ENCODE measurements around the gene S100A1. TPM values are rescaled to one million over a fixed set of nuclear protein-coding genes. Genes with fewer than 3 reads are reported as not detected.
A peak's percentile ranks its signal among the peaks of the same experiment; 100 is the strongest.

Gene S100A1
- total and polyA plus RNA-seq, 2 of the 8 experiments (the other 6 are each of a cell fraction or from before 2014, with no cell fraction given): 2.0 TPM; not detected in 1

- Histone ChIP-seq H3K9me3 (ENCODE audit: insufficient read depth in 2 of 2, low read depth in 1 of 2, low read length in 1 of 2) (no peaks in the 10 kb centered on the region), H2AK5ac (ENCODE audit: low read depth, low read length) (no peak overlapping the region), H3K14ac (ENCODE audit: insufficient read length) (no peak overlapping the region), H3K79me1 (ENCODE audit: low read depth, low read length) (peaks cover 5% of the 10 kb centered on the region; the same call in 1 of the 2 replicates), H4K91ac (replicated peaks; ENCODE audit: insufficient read length, low read length) (no peak overlapping the region), H2BK20ac (ENCODE audit: low read length) (no peak overlapping the region), H2BK15ac (ENCODE audit: low read length) (no peak overlapping the region), H4K5ac (ENCODE audit: insufficient read length, low read depth, low read length) (no peak overlapping the region), H3K23me2 (ENCODE audit: low read depth, low read length) (no peaks in the 10 kb centered on the region), H2BK120ac (replicated peaks; ENCODE audit: low read depth, low read length) (no peak overlapping the region), H3K18ac (ENCODE audit: extremely low read depth, low read length) (no peak overlapping the region), H4K20me1 (replicated peaks in 1 of 2; ENCODE audit: control insufficient read depth in 1 of 2, insufficient read depth in 2 of 2, low read length in 2 of 2) (peaks cover 0 to 8% of the 10 kb centered on the region in 2 experiments), H3K23ac (ENCODE audit: insufficient read length) (no peak overlapping the region), H3K36me3 (ENCODE audit: control insufficient read depth in 2 of 4, insufficient read depth in 4 of 4, low read length in 3 of 4) (peaks cover 42 to 58% (median 53%) of the 10 kb centered on the region in 4 experiments), H3K27ac (ENCODE audit: low read depth, low read length) (0 out of 2 replicates have a peak overlapping the region, but pooled peaks have one; percentile 18), H4K8ac (ENCODE audit: extremely low read depth, insufficient read depth, low read length) (no peak overlapping the region), H3K56ac (replicated peaks; ENCODE audit: insufficient read length, low read depth, low read length) (no peak overlapping the region), H2BK12ac (ENCODE audit: low read depth, low read length) (no peak overlapping the region), H2AFZ (ENCODE audit: low read length) (no peak overlapping the region), H3K27me3 (replicated peaks in 1 of 4; ENCODE audit: control insufficient read depth in 3 of 4, extremely low read depth in 1 of 4, insufficient read depth in 3 of 4, low read length in 3 of 4) (no peaks in the 10 kb centered on the region), H3K4ac (replicated peaks; ENCODE audit: insufficient read length, low read depth, low read length) (no peak overlapping the region), H3K4me2 (ENCODE audit: insufficient read depth in 1 of 2, low read depth in 2 of 2, low read length in 2 of 2) (no peak overlapping the region), H3K79me2 (ENCODE audit: control insufficient read depth in 1 of 2, insufficient read depth in 2 of 2, low read length in 2 of 2) (peaks cover 0 to 11% of the 10 kb centered on the region in 2 experiments; a peak in 2 of 4 replicates), H3K9ac (replicated peaks in 1 of 4; ENCODE audit: extremely low read depth in 1 of 4, low read depth in 3 of 4, low read length in 3 of 4) (no peak overlapping the region; a peak in 1 of 7 replicates), H2BK5ac (ENCODE audit: low read depth, low read length) (no peak overlapping the region), H3K4me1 (replicated peaks in 1 of 4; ENCODE audit: control insufficient read depth in 3 of 4, insufficient read depth in 4 of 4, low read length in 3 of 4) (peaks cover 0 to 4% (median 2%) of the 10 kb centered on the region in 4 experiments; a peak in 2 of 7 replicates), H3K4me3 (ENCODE audit: extremely low read depth in 1 of 4, insufficient read depth in 2 of 4, low read depth in 3 of 4, low read length in 4 of 4) (no peak overlapping the region)
- TF ChIP-seq RAD21 (IDR thresholded peaks at IDR 0.05 in 1 of 2, conservative IDR thresholded peaks at IDR 0.05 in 1 of 2; ENCODE audit: low read depth in 2 of 2, low read length in 2 of 2) (no peak), ZNF274 (IDR thresholded peaks at IDR 0.05; ENCODE audit: borderline replicate concordance, extremely low read depth, low read length) (no peak), CHD2 (IDR thresholded peaks at IDR 0.05; ENCODE audit: low read length) (peak; percentile 46; the same call in 1 of the 2 replicates), POLR2AphosphoS5 (IDR thresholded peaks at IDR 0.05; ENCODE audit: low read depth, low read length) (peak; percentile 62), TBP (IDR thresholded peaks at IDR 0.05; ENCODE audit: low read depth, low read length) (no peak), PHF8 (conservative IDR thresholded peaks at IDR 0.05; ENCODE audit: low read depth, low read length) (no peak), POLR2A (IDR thresholded peaks at IDR 0.05; ENCODE audit: control extremely low read depth in 1 of 2, low read depth in 2 of 2, low read length in 2 of 2) (peak; percentile 73 to 84)
- DNase-seq (ENCODE audit: low read depth in 1 of 2, low spot score in 2 of 2): no peak
- no peak for FAIRE-seq
- ChIA-PET POLR2A (ENCODE audit: partially characterized antibody) (interaction anchor here (0.6 to 19.8 kb wide), 15 partner anchors 9 to 568 kb away, joined by 3 to 343 read pairs (median 4); partner anchors contain the start of genes CHTOP, CREB3L4, ILF2 and NPR1), CTCF (ENCODE audit: partially characterized antibody) (interaction anchor here (0.6 to 1.4 kb wide), 4 partner anchors 15 to 308 kb away, joined by 3 read pairs; no protein-coding TSS in a partner anchor)
- WGBS, 2 experiments (ENCODE audit: extremely low coverage in 1 of 2, insufficient coverage in 1 of 2, insufficient read length in 1 of 2, insufficient replicate concordance in 2 of 2, low coverage in 1 of 2, low lambda C conversion rate in 2 of 2, missing lambda C conversion rate in 1 of 2): 80% methylated on average over 9 of the region's 9 CpGs; no CpG with 5 or more reads in 1 of the 2 experiments
Measured at GRCh38 chr1:153661111-153661708, 33.0 kb downstream of the S100A1 start.

Data from H1 (cell line).